Epithelial cell of esophagus (primary cell): Measurements from ENCODE around the gene ZNF397.

Source experiments
- DNase-seq: peaks from one replicate; pipeline ENCODE4 v3.0.0; 2010; ENCODE audit warnings: low read depth
- H3K4me3 ChIP-seq: 2 replicates; pipeline ENCODE4 v1.5.1; 2011; ENCODE audit warnings: mild to moderate bottlenecking, low read length, control low read depth
- TF ChIP-seq, protein P1 (sequence below): IDR thresholded peaks from 2 replicates; pipeline ENCODE4 v1.5.1; 2011; ENCODE audit warnings: low read depth, mild to moderate bottlenecking, low read length, control low read depth, inconsistent platforms; ENCODE audit not compliant: insufficient read depth; ENCODE audit errors: missing control alignments

Gene ZNF397

GRCh38 chr18:35264409-35264808 is 23.6 kb downstream of the ZNF397 start:
- no peak overlapping the region for H3K4me3 ChIP-seq
- TF ChIP-seq, protein P1, sequence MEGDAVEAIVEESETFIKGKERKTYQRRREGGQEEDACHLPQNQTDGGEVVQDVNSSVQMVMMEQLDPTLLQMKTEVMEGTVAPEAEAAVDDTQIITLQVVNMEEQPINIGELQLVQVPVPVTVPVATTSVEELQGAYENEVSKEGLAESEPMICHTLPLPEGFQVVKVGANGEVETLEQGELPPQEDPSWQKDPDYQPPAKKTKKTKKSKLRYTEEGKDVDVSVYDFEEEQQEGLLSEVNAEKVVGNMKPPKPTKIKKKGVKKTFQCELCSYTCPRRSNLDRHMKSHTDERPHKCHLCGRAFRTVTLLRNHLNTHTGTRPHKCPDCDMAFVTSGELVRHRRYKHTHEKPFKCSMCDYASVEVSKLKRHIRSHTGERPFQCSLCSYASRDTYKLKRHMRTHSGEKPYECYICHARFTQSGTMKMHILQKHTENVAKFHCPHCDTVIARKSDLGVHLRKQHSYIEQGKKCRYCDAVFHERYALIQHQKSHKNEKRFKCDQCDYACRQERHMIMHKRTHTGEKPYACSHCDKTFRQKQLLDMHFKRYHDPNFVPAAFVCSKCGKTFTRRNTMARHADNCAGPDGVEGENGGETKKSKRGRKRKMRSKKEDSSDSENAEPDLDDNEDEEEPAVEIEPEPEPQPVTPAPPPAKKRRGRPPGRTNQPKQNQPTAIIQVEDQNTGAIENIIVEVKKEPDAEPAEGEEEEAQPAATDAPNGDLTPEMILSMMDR: no peak
- DNase-seq: no peak

DNA sequence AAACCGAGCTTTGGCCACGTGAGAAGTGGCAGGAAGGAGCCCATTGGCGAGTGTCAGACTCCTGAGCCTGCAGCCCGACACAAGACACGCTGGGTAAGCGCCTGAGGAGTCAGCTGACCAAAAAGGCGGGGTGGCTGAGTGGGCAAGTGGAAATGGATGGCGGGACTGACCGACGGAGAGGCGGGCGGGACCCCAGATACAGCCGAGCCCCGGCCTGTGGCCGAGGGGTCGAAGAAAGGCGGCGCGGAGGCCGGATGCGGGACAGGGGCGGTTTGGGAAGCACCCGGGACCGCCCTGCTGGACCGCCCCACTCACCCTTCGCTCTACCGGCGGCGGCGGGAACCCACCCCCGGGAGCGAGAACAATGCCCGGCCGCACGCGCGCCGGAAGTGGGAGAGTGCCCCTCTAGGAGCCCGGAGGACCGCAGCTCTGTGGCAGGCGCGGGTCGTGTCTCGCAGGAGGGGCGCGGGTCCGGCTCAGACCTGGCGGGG is 26.4 kb downstream of the ZNF397 start:
- H3K4me3 ChIP-seq: peak overlapping the region; percentile 55
- TF ChIP-seq, protein P1: no peak
- DNase-seq: peak; percentile 32

DNA sequence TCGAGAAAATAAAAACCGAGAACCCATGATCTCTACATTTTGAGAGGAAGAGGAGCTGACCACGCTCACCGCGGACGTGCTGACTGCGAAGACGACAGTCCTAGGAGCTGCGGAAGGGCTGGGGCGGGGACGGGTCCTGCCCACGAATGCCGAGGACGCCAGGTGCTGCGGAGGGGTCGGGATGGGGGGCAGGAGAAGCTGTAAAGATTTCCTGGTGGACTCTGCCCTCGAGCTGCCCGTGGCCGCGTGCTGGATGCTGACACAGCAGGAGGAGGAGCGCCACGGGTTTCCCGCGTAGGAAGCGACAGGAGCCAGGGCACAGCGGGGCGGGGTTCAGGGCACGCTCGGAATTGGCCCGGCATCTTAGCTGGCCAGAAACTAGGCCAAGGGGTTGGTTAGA is 27.0 kb downstream of the ZNF397 start:
- no peak for DNase-seq
- H3K4me3 ChIP-seq: peak overlapping the region; percentile 55
- TF ChIP-seq, protein P1: no peak

- DNase-seq: no peak
- TF ChIP-seq, protein P1: no peak
- H3K4me3 ChIP-seq: no peak overlapping the region
These were observed 28.0 kb downstream of the ZNF397 start for GRCh38 chr18:35268821-35269220.

GRCh38 chr18:35271656-35272055 is 30.8 kb downstream of the ZNF397 start:
- TF ChIP-seq, protein P1: no peak
- DNase-seq: no peak
- no peak overlapping the region for H3K4me3 ChIP-seq

GRCh38 chr18:35276267-35276666 is 35.4 kb downstream of the ZNF397 start:
- TF ChIP-seq, protein P1: no peak
- DNase-seq: no peak
- no peak overlapping the region for H3K4me3 ChIP-seq

DNA sequence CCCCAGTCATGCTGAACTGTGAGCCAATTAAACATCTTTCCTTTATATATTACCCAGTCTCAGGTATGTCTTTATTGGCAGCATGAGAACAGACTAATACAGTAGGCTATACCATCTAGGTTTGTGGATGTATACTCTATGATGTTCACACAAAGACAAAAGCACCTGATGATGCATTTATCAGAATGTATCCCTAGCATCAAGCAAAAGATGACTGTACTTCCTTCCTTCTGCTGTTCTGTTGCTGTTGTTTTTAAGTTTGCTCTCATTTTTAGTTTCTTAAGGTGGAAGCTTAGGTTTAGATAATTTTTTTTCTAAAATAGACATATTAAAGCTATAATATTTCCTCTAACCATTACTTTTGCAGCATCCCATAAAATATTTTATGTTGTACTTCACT is 36.8 kb downstream of the ZNF397 start:
- TF ChIP-seq, protein P1: no peak
- no peak overlapping the region for H3K4me3 ChIP-seq
- no peak for DNase-seq
